Stimulated activated CD4-positive, alpha-beta T cell treated with anti-CD3 and anti-CD28 coated beads, Interleukin-15, amount 100 ng/mL, for 24 hours (primary cell): Measurements from ENCODE around the gene RBM8A.
"Not testable (repeated sequence)": the region's sequence is repeated elsewhere in the genome, so short reads cannot be mapped to it uniquely, and the experiment has no call there.

Experiments used
- DNase-seq: peaks from one replicate; pipeline ENCODE4 v3.0.0-alpha.2; 2020

RBM8A gene

GRCh38 chr1:145956361-145956760, 29.1 kb upstream of the RBM8A start:
- DNase-seq: no peak

GRCh38 chr1:145955436-145955835, 28.2 kb upstream of the RBM8A start:
- DNase-seq: no peak

- DNase-seq: no peak
Measured at GRCh38 chr1:145953861-145954260, 26.6 kb upstream of the RBM8A start.

GRCh38 chr1:145952903-145953302, 25.6 kb upstream of the RBM8A start:
- DNase-seq: no peak

GRCh38 chr1:145951526-145951925, 24.2 kb upstream of the RBM8A start:
- no peak for DNase-seq

- no peak for DNase-seq
Measured at GRCh38 chr1:145949219-145949618, 21.9 kb upstream of the RBM8A start.

- DNase-seq: no peak
Measured at GRCh38 chr1:145947551-145947950, 20.3 kb upstream of the RBM8A start.

GRCh38 chr1:145946477-145946986, 19.2 kb upstream of the RBM8A start:
- no peak for DNase-seq

GRCh38 chr1:145944532-145944931, 17.2 kb upstream of the RBM8A start:
- no peak for DNase-seq

- DNase-seq: no peak
Measured at GRCh38 chr1:145942871-145943270, 15.6 kb upstream of the RBM8A start.

- DNase-seq: no peak
Measured at GRCh38 chr1:145942405-145942804, 15.1 kb upstream of the RBM8A start.

- no peak for DNase-seq
Measured at GRCh38 chr1:145937436-145937835, 10.2 kb upstream of the RBM8A start.

- no peak for DNase-seq
Measured at GRCh38 chr1:145936247-145936646, 9.0 kb upstream of the RBM8A start.

GRCh38 chr1:145935708-145936107, 8.4 kb upstream of the RBM8A start:
- DNase-seq: no peak

GRCh38 chr1:145932522-145933009, 5.3 kb upstream of the RBM8A start:
- DNase-seq: not testable (repeated sequence)

GRCh38 chr1:145927916-145928643, 796 bp upstream of the RBM8A start:
- peak; percentile 21 for DNase-seq

- peak; percentile 72 for DNase-seq
Measured at GRCh38 chr1:145926686-145927062, 610 bp downstream of the RBM8A start.

- DNase-seq: no peak
Measured at GRCh38 chr1:145922266-145922665, 5.0 kb downstream of the RBM8A start.

GRCh38 chr1:145920297-145920696, 7.0 kb downstream of the RBM8A start:
- DNase-seq: not testable (repeated sequence)

GRCh38 chr1:145918992-145919939, 8.0 kb downstream of the RBM8A start:
- DNase-seq: peak; percentile 44

GRCh38 chr1:145918144-145918991, 8.9 kb downstream of the RBM8A start, which contains the start of gene PEX11B:
PEX11B (minus strand) TSS chr1:145918717; CDS start chr1:145918688, 29 bp downstream.
- peak; percentile 94 for DNase-seq

- no peak for DNase-seq
Measured at GRCh38 chr1:145917595-145917994, 9.7 kb downstream of the RBM8A start.

GRCh38 chr1:145916745-145917144, 10.5 kb downstream of the RBM8A start:
- DNase-seq: no peak
